Naive thymus-derived CD4-positive, alpha-beta T cell (primary cell): ENCODE results near the gene COL5A1. TPM values are rescaled to one million over a fixed set of nuclear protein-coding genes. Genes with fewer than 3 reads are reported as not detected.
"Not testable (repeated sequence)": the region's sequence is repeated elsewhere in the genome, so short reads cannot be mapped to it uniquely, and the experiment has no call there.

Experiments
- ATAC-seq: fragments of 150-1000 bp; cut with Tn5 transposase; 2 replicates; pipeline ENCODE4 v1.10.0; 2021; ENCODE audit warnings: mild to moderate bottlenecking, moderate library complexity
- CTCF ChIA-PET: fragments of 350-600 bp; sonication (Branson Sonifier 250); formaldehyde crosslinking; loops from one replicate; lab custom pipeline; 2021; ENCODE audit warnings: antibody characterized with exemption; lab: Charles Lee
- POLR2A ChIA-PET: fragments of 350-600 bp; sonication (Branson Sonifier 250); formaldehyde crosslinking; loops from one replicate; lab custom pipeline; 2021; ENCODE audit warnings: antibody characterized with exemption, inconsistent platforms; lab: Charles Lee
- DNase-seq, 9 donors: peaks; one replicate each; pipeline versions ENCODE4 v3.0.0 to v3.0.0-alpha.2; 2020 to 2022; ENCODE audit warnings: mixed read lengths in 1 of 9
- H3K27ac ChIP-seq: one replicate; pipeline ENCODE4 v1.7.0; 2013; ENCODE audit warnings: mild to moderate bottlenecking, low read depth, low read length, moderate library complexity
- H3K27me3 ChIP-seq, 2 donors: one replicate each; pipeline ENCODE4 v1.7.0; 2013; ENCODE audit warnings: low read length in 2 of 2, mild to moderate bottlenecking in 2 of 2, moderate library complexity in 2 of 2; ENCODE audit not compliant: control insufficient read depth in 2 of 2, insufficient read depth in 2 of 2
- H3K36me3 ChIP-seq, 3 experiments: 1 replicate in 2 of 3; 2 replicates in 1 of 3; pipeline ENCODE4 v1.7.0; 2013; ENCODE audit warnings: low read length in 3 of 3, mild to moderate bottlenecking in 3 of 3, moderate library complexity in 1 of 3; ENCODE audit not compliant: insufficient read depth in 3 of 3, control insufficient read depth in 2 of 3
- H3K4me1 ChIP-seq, 2 donors: one replicate each; pipeline ENCODE4 v1.7.0; 2013; ENCODE audit warnings: low read length in 2 of 2, mild to moderate bottlenecking in 2 of 2, moderate library complexity in 1 of 2; ENCODE audit not compliant: control insufficient read depth in 2 of 2, insufficient read depth in 2 of 2
- H3K4me3 ChIP-seq: 2 replicates; pipeline ENCODE4 v1.7.0; 2013; ENCODE audit warnings: mild to moderate bottlenecking, low read length
- H3K9me3 ChIP-seq, 3 experiments: 1 replicate in 2 of 3; 2 replicates in 1 of 3; pipeline ENCODE4 v1.7.0; 2013; ENCODE audit warnings: low read length in 3 of 3; ENCODE audit not compliant: control insufficient read depth in 2 of 3
- H3K27ac Mint-ChIP-seq, 9 donors: one replicate each; pipeline ENCODE4 v1.8.0; 2020 to 2022; ENCODE audit warnings: mixed read lengths in 9 of 9, mild to moderate bottlenecking in 8 of 9, moderate library complexity in 5 of 9, inconsistent platforms in 2 of 9
- H3K27me3 Mint-ChIP-seq, 5 donors: one replicate each; pipeline ENCODE4 v1.8.0; 2021 to 2022; ENCODE audit warnings: mixed read lengths in 5 of 5, mild to moderate bottlenecking in 1 of 5
- H3K36me3 Mint-ChIP-seq, 5 donors: one replicate each; pipeline ENCODE4 v1.8.0; 2020 to 2022; ENCODE audit warnings: mixed read lengths in 5 of 5, mild to moderate bottlenecking in 3 of 5, inconsistent platforms in 1 of 5
- H3K4me1 Mint-ChIP-seq, 7 donors: one replicate each; pipeline ENCODE4 v1.8.0; 2020 to 2022; ENCODE audit warnings: mixed read lengths in 7 of 7, mild to moderate bottlenecking in 3 of 7, inconsistent platforms in 1 of 7
- H3K4me3 Mint-ChIP-seq, 10 donors: one replicate each; pipeline ENCODE4 v1.8.0; 2020 to 2022; ENCODE audit warnings: mild to moderate bottlenecking in 10 of 10, mixed read lengths in 10 of 10, moderate library complexity in 6 of 10, inconsistent platforms in 2 of 10
- H3K9me3 Mint-ChIP-seq, 11 donors: one replicate each; pipeline ENCODE4 v1.8.0; 2020 to 2022; ENCODE audit warnings: mixed read lengths in 11 of 11, mild to moderate bottlenecking in 4 of 11, inconsistent platforms in 1 of 11, moderate library complexity in 1 of 11
- intact Hi-C, 2 donors: fragments of 100-400 bp; cut with micrococcal nuclease; formaldehyde crosslinking; loops; one replicate each; pipeline ENCODE4 v1.15.1; 2023
- polyA plus RNA-seq, 2 donors: library from polyadenylated mRNA; unstranded; fragments of 300-500 nt; fragmentation: Illumina TruSeq; gene quantifications; one replicate each; pipeline ENCODE4 v1.2.3, GENCODE V29; 2021
- total RNA-seq, 6 experiments: library from RNA in 5 of 6; stranded (reverse) in 5 of 6; gene quantifications; 1 replicate in 5 of 6; 2 replicates in 1 of 6; pipeline ENCODE4 v1.2.3 and lab custom pipeline; 2021 to 2026

The COL5A1 gene
- total and polyA plus RNA-seq, 7 experiments from 2014 or later: 0.16 to 0.56 (median 0.24) TPM; not detected in 2

DNA sequence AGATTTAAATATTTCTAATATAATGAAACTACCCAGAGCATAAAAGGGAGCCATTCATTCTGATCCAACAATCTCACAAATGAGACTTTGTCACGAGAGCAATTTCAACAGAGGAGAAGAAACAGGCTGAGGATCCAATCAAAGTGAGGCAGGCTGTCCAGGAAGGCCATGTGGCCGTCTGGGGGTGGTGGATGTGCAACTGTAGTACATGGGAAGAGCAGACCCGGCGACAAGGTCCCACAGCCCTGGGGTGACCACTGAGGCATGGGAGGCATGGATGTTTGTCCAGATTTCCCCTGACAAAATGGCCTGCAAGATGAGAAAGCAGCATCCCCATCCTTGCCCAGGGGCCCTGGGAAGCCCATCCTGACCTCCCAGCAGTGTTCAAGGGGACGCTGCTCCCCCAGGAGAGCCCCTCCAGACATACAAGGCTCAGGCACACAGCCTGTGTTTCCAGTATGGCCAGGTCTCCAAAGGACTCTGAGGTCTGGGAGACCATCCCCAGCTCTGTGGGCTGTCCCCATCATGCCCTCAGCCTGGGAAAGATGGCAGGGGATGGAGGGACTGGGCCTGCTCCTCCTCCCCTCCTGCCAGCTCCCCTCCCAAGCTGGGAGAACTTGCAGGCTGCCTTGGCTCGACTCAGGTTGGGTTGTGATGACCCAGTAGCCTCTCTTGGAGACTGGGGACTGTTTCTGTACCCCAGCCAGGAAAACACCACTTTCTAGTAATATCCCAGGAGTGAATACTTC lies 211.5 kb downstream of the COL5A1 start:
- intact Hi-C loops: no loop called here
- H3K27ac Mint-ChIP-seq: no peak overlapping the region
- CTCF ChIA-PET: no interaction called here

DNA sequence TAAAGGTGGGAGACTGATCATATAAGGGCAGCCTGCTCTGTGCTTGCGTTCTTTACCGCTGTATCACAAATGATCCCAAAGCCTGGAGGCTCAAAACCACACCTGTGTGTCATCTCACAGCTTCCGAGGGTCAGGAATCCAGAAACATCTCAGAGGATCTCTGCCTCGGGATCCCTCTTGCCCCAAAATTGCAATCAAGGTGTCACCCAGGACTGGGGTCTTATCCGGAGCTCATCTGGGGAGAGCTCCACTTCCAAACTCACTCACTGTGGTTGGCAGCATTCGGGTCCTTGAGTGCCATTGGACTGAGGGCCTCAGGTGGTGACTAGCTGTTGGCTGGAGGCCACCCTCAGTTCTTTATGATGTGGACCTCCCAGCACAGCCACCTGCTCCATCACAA lies 212.3 kb downstream of the COL5A1 start:
- H3K36me3 ChIP-seq: no peaks in the 10 kb centered on the region
- H3K27me3 Mint-ChIP-seq: peaks cover 0 to 34% (median 9%) of the 10 kb centered on the region in 5 donors
- no peak for DNase-seq
- H3K9me3 Mint-ChIP-seq: peaks cover 0 to 7% (median 4%) of the 10 kb centered on the region in 11 donors
- H3K4me1 Mint-ChIP-seq: peaks cover 0 to 5% (median 0%) of the 10 kb centered on the region in 7 donors
- POLR2A ChIA-PET: no interaction called here
- H3K27me3 ChIP-seq: no peaks in the 10 kb centered on the region
- H3K4me1 ChIP-seq: no peaks in the 10 kb centered on the region
- H3K4me3 Mint-ChIP-seq: no peak overlapping the region
- peaks cover 0 to 4% (median 0%) of the 10 kb centered on the region in 3 experiments for H3K9me3 ChIP-seq
- CTCF ChIA-PET: no interaction called here
- no peaks in the 10 kb centered on the region for H3K36me3 Mint-ChIP-seq
- intact Hi-C loops: no loop called here
- ATAC-seq: no peak
- no peak overlapping the region for H3K27ac Mint-ChIP-seq
- H3K27ac ChIP-seq: no peak overlapping the region
- no peak overlapping the region for H3K4me3 ChIP-seq

More for the DNA sequence above, 211.5 kb downstream of the COL5A1 start:
- Histone ChIP-seq H3K27ac (no peak overlapping the region), H3K9me3 (peaks cover 0 to 4% (median 0%) of the 10 kb centered on the region in 3 experiments), H3K27me3 (no peaks in the 10 kb centered on the region), H3K36me3 (no peaks in the 10 kb centered on the region), H3K4me3 (no peak overlapping the region), H3K4me1 (no peaks in the 10 kb centered on the region)
- H3K27me3 Mint-ChIP-seq: peaks cover 0 to 26% (median 9%) of the 10 kb centered on the region in 5 donors
- peaks cover 0 to 6% (median 4%) of the 10 kb centered on the region in 11 donors for H3K9me3 Mint-ChIP-seq
- no peaks in the 10 kb centered on the region for H3K36me3 Mint-ChIP-seq
- POLR2A ChIA-PET: no interaction called here
- ATAC-seq (no peak), DNase-seq (no peak)
- H3K4me3 Mint-ChIP-seq: no peak overlapping the region
- peaks cover 0 to 2% (median 0%) of the 10 kb centered on the region in 7 donors for H3K4me1 Mint-ChIP-seq

DNA sequence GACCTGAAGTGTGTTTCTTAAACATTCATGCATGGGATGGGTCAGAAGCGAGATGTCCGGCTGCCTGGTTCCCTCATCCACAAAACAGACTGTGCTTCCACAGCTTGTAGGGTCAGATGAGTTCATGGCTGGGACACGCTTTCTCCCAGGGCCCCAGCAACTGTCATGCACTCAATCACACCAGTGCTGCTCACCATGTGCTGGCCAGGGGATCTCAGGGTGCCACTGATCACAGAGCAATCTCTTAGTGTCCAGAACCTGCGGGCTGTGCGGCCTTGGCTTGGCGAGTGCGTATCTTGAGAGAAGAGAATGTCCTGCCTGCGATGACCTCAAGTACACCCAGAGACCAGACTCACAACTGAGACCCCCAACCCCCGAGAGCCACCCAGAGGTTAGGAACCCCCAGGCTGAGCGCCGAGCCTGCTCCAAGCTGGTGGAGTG lies 213.0 kb downstream of the COL5A1 start:
- peaks cover 0 to 37% (median 9%) of the 10 kb centered on the region in 5 donors for H3K27me3 Mint-ChIP-seq
- DNase-seq: no peak
- CTCF ChIA-PET: no interaction called here

DNA sequence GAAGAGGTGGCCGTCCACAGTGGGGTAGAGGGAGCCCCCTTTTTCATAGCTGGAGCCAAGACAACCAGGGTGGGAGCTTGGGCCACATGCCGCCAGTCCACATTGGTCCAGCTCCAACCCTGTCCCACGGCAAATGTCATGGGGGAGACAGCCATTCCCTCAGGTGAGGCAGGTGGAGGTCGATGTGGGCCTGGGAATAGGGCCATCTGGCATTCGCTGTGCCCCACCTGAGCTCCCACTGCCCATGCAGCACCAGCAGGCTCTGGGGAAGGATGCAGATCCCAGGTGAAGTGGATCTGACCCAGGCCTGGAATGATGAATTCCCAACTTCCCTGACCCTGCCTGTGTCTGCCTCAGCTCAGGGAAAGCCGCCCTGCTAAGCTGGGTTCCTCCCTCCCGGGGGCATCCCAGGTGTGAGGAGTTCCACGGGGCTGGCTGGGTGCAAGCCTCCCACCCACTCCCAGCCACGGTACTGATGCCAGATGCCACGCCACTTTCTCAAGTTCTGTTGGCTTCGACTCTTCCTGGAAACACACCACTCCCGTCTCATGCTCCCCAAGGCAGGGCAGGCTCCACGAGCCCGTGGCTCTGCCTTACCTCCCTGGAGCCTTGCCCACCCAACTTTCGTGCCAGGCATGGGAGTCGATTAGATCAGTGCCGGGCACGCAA lies 213.8 kb downstream of the COL5A1 start:
- Histone ChIP-seq H3K4me1 (no peaks in the 10 kb centered on the region), H3K9me3 (peaks cover 0 to 4% (median 0%) of the 10 kb centered on the region in 3 experiments), H3K27ac (no peak overlapping the region), H3K27me3 (no peaks in the 10 kb centered on the region), H3K36me3 (no peaks in the 10 kb centered on the region), H3K4me3 (no peak overlapping the region)
- Mint-ChIP-seq H3K36me3 (no peaks in the 10 kb centered on the region), H3K27me3 (peaks cover 0 to 41% (median 9%) of the 10 kb centered on the region in 5 donors), H3K4me1 (peaks cover 0 to 5% (median 0%) of the 10 kb centered on the region in 7 donors), H3K4me3 (no peak overlapping the region), H3K27ac (no peak overlapping the region), H3K9me3 (peaks cover 0 to 10% (median 5%) of the 10 kb centered on the region in 11 donors)
- intact Hi-C loops: no loop called here
- POLR2A ChIA-PET: no interaction called here
- DNase-seq (no peak), ATAC-seq (no peak)
- CTCF ChIA-PET: interaction anchor here (0.8 kb wide), 1 partner anchor 415 kb away, joined by 4 read pairs; no protein-coding TSS in a partner anchor

More for the DNA sequence above, 213.0 kb downstream of the COL5A1 start:
- Mint-ChIP-seq H3K36me3 (no peaks in the 10 kb centered on the region), H3K27ac (no peak overlapping the region), H3K9me3 (peaks cover 0 to 10% (median 4%) of the 10 kb centered on the region in 11 donors), H3K4me3 (no peak overlapping the region), H3K4me1 (peaks cover 0 to 5% (median 0%) of the 10 kb centered on the region in 7 donors)
- Histone ChIP-seq H3K36me3 (no peaks in the 10 kb centered on the region), H3K9me3 (peaks cover 0 to 4% (median 0%) of the 10 kb centered on the region in 3 experiments), H3K4me1 (no peaks in the 10 kb centered on the region), H3K4me3 (no peak overlapping the region), H3K27me3 (no peaks in the 10 kb centered on the region), H3K27ac (no peak overlapping the region)
- intact Hi-C loops: no loop called here
- ATAC-seq: no peak
- POLR2A ChIA-PET: no interaction called here

DNA sequence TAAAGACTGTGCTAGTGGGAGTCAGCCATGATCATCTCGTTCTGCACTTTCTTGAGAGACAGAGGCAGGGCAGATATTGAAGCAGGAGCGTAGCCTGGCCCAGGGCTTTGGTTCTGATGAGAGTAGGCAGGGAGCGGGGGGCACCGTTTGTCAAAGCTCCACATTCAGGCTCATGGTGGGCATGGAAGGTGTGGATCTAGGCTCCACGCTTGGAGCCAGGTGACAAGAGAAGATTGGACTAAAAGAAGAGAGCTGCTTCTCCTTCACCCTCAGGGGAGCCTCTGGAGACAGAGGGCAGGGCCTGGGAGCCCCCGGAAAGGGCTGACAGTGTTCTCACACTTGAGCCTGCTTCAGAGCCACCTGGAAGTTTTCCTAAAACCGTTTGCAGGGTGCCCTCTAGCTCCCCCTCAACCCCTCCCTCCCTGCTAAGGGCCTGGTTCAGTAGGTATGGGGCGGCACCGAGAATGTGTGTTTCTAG lies 214.3 kb downstream of the COL5A1 start:
- peaks cover 0 to 15% (median 5%) of the 10 kb centered on the region in 11 donors for H3K9me3 Mint-ChIP-seq

DNA sequence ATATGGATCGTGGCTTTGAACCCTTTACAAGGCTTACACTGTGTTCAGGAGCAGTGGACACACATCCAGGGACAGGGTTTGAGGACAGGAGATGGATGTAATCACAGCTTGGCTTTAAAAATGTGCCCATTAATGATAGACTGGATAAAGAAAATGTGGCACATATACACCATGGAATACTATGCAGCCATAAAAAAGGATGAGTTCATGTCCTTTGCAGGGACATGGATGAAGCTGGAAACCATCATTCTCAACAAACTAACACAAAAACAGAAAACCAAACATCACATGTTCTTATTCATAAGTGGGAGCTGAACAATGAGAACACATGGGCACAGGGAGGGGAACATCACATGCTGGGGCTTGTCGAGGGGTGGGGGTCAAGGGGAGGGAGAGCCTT lies 215.8 kb downstream of the COL5A1 start:
- H3K4me1 ChIP-seq, H3K4me1 Mint-ChIP-seq, H3K9me3 ChIP-seq, ATAC-seq, H3K36me3 ChIP-seq, H3K4me3 Mint-ChIP-seq, H3K4me3 ChIP-seq, H3K27ac Mint-ChIP-seq, CTCF ChIA-PET, H3K27ac ChIP-seq, intact Hi-C loops, H3K27me3 ChIP-seq, H3K36me3 Mint-ChIP-seq, DNase-seq, POLR2A ChIA-PET: not testable (repeated sequence)
- Mint-ChIP-seq H3K9me3 (peaks cover 0 to 16% (median 5%) of the 10 kb centered on the region in 11 donors), H3K27me3 (peaks cover 0 to 46% (median 9%) of the 10 kb centered on the region in 5 donors)

More for the DNA sequence above, 214.3 kb downstream of the COL5A1 start:
- H3K27ac ChIP-seq: no peak overlapping the region
- H3K4me3 ChIP-seq: no peak overlapping the region
- no peaks in the 10 kb centered on the region for H3K27me3 ChIP-seq
- H3K4me1 Mint-ChIP-seq: peaks cover 0 to 5% (median 0%) of the 10 kb centered on the region in 7 donors
- peaks cover 0 to 4% (median 0%) of the 10 kb centered on the region in 3 experiments for H3K9me3 ChIP-seq
- CTCF ChIA-PET: interaction anchor here (0.8 kb wide), 1 partner anchor 415 kb away, joined by 4 read pairs; no protein-coding TSS in a partner anchor
- ATAC-seq (no peak), DNase-seq (no peak)
- no peaks in the 10 kb centered on the region for H3K36me3 ChIP-seq
- peaks cover 0 to 45% (median 9%) of the 10 kb centered on the region in 5 donors for H3K27me3 Mint-ChIP-seq
- no peak overlapping the region for H3K27ac Mint-ChIP-seq
- intact Hi-C loops: no loop called here
- POLR2A ChIA-PET: no interaction called here
- no peaks in the 10 kb centered on the region for H3K4me1 ChIP-seq
- H3K36me3 Mint-ChIP-seq: no peaks in the 10 kb centered on the region
- no peak overlapping the region for H3K4me3 Mint-ChIP-seq
